K562 (cell line): ENCODE results near the gene OCIAD2. TPM values are rescaled to one million over a fixed set of nuclear protein-coding genes. Genes with fewer than 3 reads are reported as not detected.

Experiments used
- ATAC-seq: fragments of 200-7000 bp; cut with Tn5 transposase; 3 replicates; pipeline ENCODE4 v1.9.1; 2020; ENCODE audit warnings: moderate library complexity
- BruUV-seq: library from RNA; stranded (reverse); fragments of 400-500 nt; replicated peaks from 2 replicates; lab custom pipeline; 2021; lab: Mats Ljungman, UMichigan
- CTCF ChIA-PET: fragments of 300-600 bp; formaldehyde crosslinking; extraction: SDS; loops from one replicate; lab custom pipeline; 2021; ENCODE audit warnings: low intra/inter-chr PET ratio; lab: Yijun Ruan, JAX
- POLR2A ChIA-PET: fragments of 300-600, 350-650 bp; sonication (Branson Sonifier 250); formaldehyde crosslinking; extraction: SDS; loops from one replicate; lab custom pipeline; 2021; ENCODE audit warnings: antibody characterized with exemption, inconsistent platforms; lab: Yijun Ruan, JAX
- DNase-seq, 4 experiments: peaks; one replicate each; pipeline versions ENCODE4 v3.0.0 to v3.0.0-alpha.2; 2011 to 2018; ENCODE audit warnings: low spot score in 3 of 4, mixed read lengths in 3 of 4; ENCODE audit errors: extremely low read depth in 1 of 4
- FAIRE-seq: peaks from 2 replicates; lab custom pipeline; 2011; peaks lifted over from hg19 to GRCh38; lab: Jason Lieb, UNC
- H2AFZ ChIP-seq: 2 replicates; pipeline ENCODE4 v1.6.0; 2011; ENCODE audit warnings: low read depth, low read length, control low read depth, inconsistent platforms
- H3K27ac ChIP-seq: fragments of 200-600 bp; 3 replicates; pipeline ENCODE4 v1.8.0; 2011; ENCODE audit warnings: low read depth, mild to moderate bottlenecking, control low read depth, inconsistent platforms, low read length, moderate library complexity, mixed read lengths; ENCODE audit errors: extremely low read depth
- H3K27me3 ChIP-seq, 2 experiments: fragments of 300-600 bp in 1 of 2; 2 replicates in 1 of 2; 3 replicates in 1 of 2; pipeline versions ENCODE4 v1.6.0 to v1.8.0; 2011; ENCODE audit warnings: inconsistent platforms in 2 of 2, low read length in 2 of 2, mild to moderate bottlenecking in 1 of 2, mixed read lengths in 1 of 2, moderate library complexity in 1 of 2; ENCODE audit not compliant: control insufficient read depth in 2 of 2, insufficient read depth in 2 of 2
- H3K36me3 ChIP-seq: fragments of 300-600 bp; 3 replicates; pipeline ENCODE4 v1.8.0; 2011; ENCODE audit warnings: mild to moderate bottlenecking, low read length, inconsistent platforms; ENCODE audit not compliant: control insufficient read depth, insufficient read depth
- H3K4me1 ChIP-seq, 2 experiments: fragments of 200-600 bp in 1 of 2; replicated peaks in 1 of 2; 2 replicates in 1 of 2; 3 replicates in 1 of 2; pipeline versions ENCODE4 v1.5.1 to v1.8.0; 2011; ENCODE audit warnings: inconsistent platforms in 2 of 2, low read length in 2 of 2, mild to moderate bottlenecking in 1 of 2, mixed read lengths in 1 of 2, moderate library complexity in 1 of 2; ENCODE audit not compliant: control insufficient read depth in 2 of 2, insufficient read depth in 2 of 2
- H3K4me2 ChIP-seq: 2 replicates; pipeline ENCODE4 v1.6.1; 2011; ENCODE audit warnings: low read length, control low read depth, inconsistent platforms, mixed read lengths; ENCODE audit not compliant: insufficient read depth
- H3K4me3 ChIP-seq: fragments of 200-600 bp; sonication (generic), shearing (Covaris generic); 2 replicates; pipeline ENCODE4 v1.5.1; 2016; ENCODE audit warnings: control low read depth, inconsistent platforms
- H3K79me2 ChIP-seq: fragments of 200-600 bp; 3 replicates; pipeline ENCODE4 v1.8.0; 2011; ENCODE audit warnings: low read length, inconsistent platforms; ENCODE audit not compliant: control insufficient read depth, insufficient read depth
- H3K9ac ChIP-seq, 2 experiments: 2 replicates each; pipeline versions ENCODE4 v1.6.0 to v1.6.1; 2011; ENCODE audit warnings: low read depth in 2 of 2, low read length in 2 of 2, control low read depth in 1 of 2, inconsistent platforms in 1 of 2, mild to moderate bottlenecking in 1 of 2, mixed read lengths in 1 of 2; ENCODE audit not compliant: insufficient read depth in 1 of 2
- H3K9me1 ChIP-seq: one replicate; pipeline ENCODE4 v1.6.0; 2011; ENCODE audit warnings: inconsistent platforms, mild to moderate bottlenecking, low read length, moderate library complexity; ENCODE audit not compliant: control insufficient read depth, insufficient read depth
- H3K9me3 ChIP-seq: replicated peaks from 2 replicates; pipeline ENCODE4 v1.5.1; 2011; ENCODE audit warnings: low read depth, low read length, inconsistent platforms; ENCODE audit not compliant: control insufficient read depth, insufficient read depth
- H4K20me1 ChIP-seq: replicated peaks from 2 replicates; pipeline ENCODE4 v1.6.1; 2011; ENCODE audit warnings: low read length, inconsistent platforms, mixed read lengths; ENCODE audit not compliant: control insufficient read depth, insufficient read depth
- COPS2 ChIP-seq: fragments of 450-650 bp; conservative IDR thresholded peaks from 2 replicates; pipeline ENCODE4 v1.6.1; 2016; ENCODE audit warnings: mild to moderate bottlenecking, moderate library complexity
- EP400 ChIP-seq: fragments of 450-650 bp; IDR thresholded peaks from 2 replicates; pipeline ENCODE4 v1.6.1; 2017; ENCODE audit warnings: antibody characterized with exemption, mild to moderate bottlenecking, moderate library complexity
- IRF2 ChIP-seq: sonication (generic); formaldehyde crosslinking; IDR thresholded peaks from 2 replicates; pipeline ENCODE4 v1.8.1; 2022; ENCODE audit warnings: mild to moderate bottlenecking, missing genetic modification reagents
- SFPQ ChIP-seq: fragments of 200-400 bp; formaldehyde crosslinking; IDR thresholded peaks from 2 replicates; pipeline ENCODE4 v1.6.1; 2017; ENCODE audit warnings: mild to moderate bottlenecking, low read depth, low read length, moderate library complexity
- SMARCA5 ChIP-seq: fragments of 450-650 bp; IDR thresholded peaks from 2 replicates; pipeline ENCODE4 v1.6.1; 2016
- SREBF2 ChIP-seq: sonication (generic); formaldehyde crosslinking; IDR thresholded peaks from 2 replicates; pipeline ENCODE4 v1.4.0; 2020; ENCODE audit warnings: mild to moderate bottlenecking, missing genetic modification reagents
- THRA ChIP-seq: fragments of 450-650 bp; IDR thresholded peaks from 2 replicates; pipeline ENCODE4 v1.6.1; 2017; ENCODE audit warnings: mild to moderate bottlenecking, moderate library complexity
- ZNF785 ChIP-seq: fragments of 250-450 bp; sonication (Bioruptor Pico); IDR thresholded peaks from 2 replicates; pipeline ENCODE4 v1.4.0; 2020; ENCODE audit warnings: mild to moderate bottlenecking
- WGBS: fragments of 100-300 bp; shearing (Covaris generic); methylation state at CpG from one replicate; pipeline ENCODE4 v1.1.6; 2016; ENCODE audit warnings: low coverage, mixed read lengths; ENCODE audit not compliant: insufficient coverage; ENCODE audit errors: missing lambda C conversion rate; 5-methylcytosine and 5-hydroxymethylcytosine counted together
- in situ Hi-C: fragments of 300-500 bp; cut with MboI; formaldehyde crosslinking; loops from 4 replicates; pipeline ENCODE4 v1.15.0; 2018; ENCODE audit warnings: inconsistent platforms, mixed read lengths
- intact Hi-C: fragments of 100-400 bp; cut with micrococcal nuclease; formaldehyde crosslinking; loops from 2 replicates; pipeline ENCODE4 v1.14.2; 2022
- polyA plus RNA-seq, 8 experiments: library from polyadenylated mRNA; depleted of rRNA in 4 of 8; stranded (reverse) in 5 of 8; unstranded in 3 of 8; fragments of >200 nt; fragmentation: Nextera tagmentation in 2 of 8; fragmentation: Illumina TruSeq in 1 of 8; extraction: Ambion mirVana in 2 of 8; extraction: Trizol in 1 of 8; gene quantifications; 2 replicates each; pipeline versions ENCODE4 v1.2.1 to v1.2.3, GENCODE V29; 2011 to 2014; ENCODE audit warnings: inconsistent platforms in 1 of 8, missing spikeins in 1 of 8
- total RNA-seq, 7 experiments: library from RNA; depleted of rRNA in 6 of 7; stranded (reverse); fragments of >200 nt in 6 of 7; fragmentation: Illumina TruSeq in 2 of 7; extraction: Trizol in 2 of 7; gene quantifications; 2 replicates each; pipeline versions ENCODE4 v1.2.1 to v1.2.3, GENCODE V29; 2011 to 2021; ENCODE audit warnings: low replicate concordance in 1 of 7

The OCIAD2 gene
- total and polyA plus RNA-seq, 9 of the 15 experiments (the other 6 are each of a cell fraction or from before 2014, with no cell fraction given): 0.11 to 0.98 TPM; not detected in 7

GRCh38 chr4:48912349-48912748, 5.8 kb upstream of the OCIAD2 start:
- no TSS peak for BruUV-seq
- no peak overlapping the region for H3K4me3 ChIP-seq
- no peak overlapping the region for H3K9ac ChIP-seq
- no peaks in the 10 kb centered on the region; the same call in 1 of the 2 replicates for H4K20me1 ChIP-seq
- 33% methylated on average over 2 of the region's 2 CpGs for WGBS
- no peaks in the 10 kb centered on the region; a peak in 1 of 5 replicates for H3K4me1 ChIP-seq
- H3K36me3 ChIP-seq: no peaks in the 10 kb centered on the region
- no peak for FAIRE-seq
- H3K79me2 ChIP-seq: no peaks in the 10 kb centered on the region
- intact Hi-C loops (no loop called here), in situ Hi-C loops (no loop called here)
- H3K27ac ChIP-seq: no peak overlapping the region
- no peaks in the 10 kb centered on the region for H3K9me1 ChIP-seq
- ATAC-seq: no peak
- H2AFZ ChIP-seq: no peak overlapping the region
- no peak for DNase-seq
- peaks cover 0 to 10% of the 10 kb centered on the region in 2 experiments; a peak in 2 of 5 replicates for H3K27me3 ChIP-seq
- no peak overlapping the region for H3K4me2 ChIP-seq
- H3K9me3 ChIP-seq: no peaks in the 10 kb centered on the region
- POLR2A ChIA-PET: interaction anchor here (0.7 kb wide), 1 partner anchor 22 kb away, joined by 3 read pairs; no protein-coding TSS in a partner anchor
- CTCF ChIA-PET: no interaction called here
- TF ChIP-seq IRF2: no peak
- TF ChIP-seq SREBF2 (CRISPR knock-in tag): no peak
- no peak for TF ChIP-seq ZNF785 (CRISPR knock-in tag)
- no peak for TF ChIP-seq SMARCA5
- TF ChIP-seq COPS2: no peak
- TF ChIP-seq EP400: no peak
- TF ChIP-seq THRA: no peak
- TF ChIP-seq SFPQ: no peak
